ENCODE measurements around the gene SFXN5.

SFXN5 gene

DNA sequence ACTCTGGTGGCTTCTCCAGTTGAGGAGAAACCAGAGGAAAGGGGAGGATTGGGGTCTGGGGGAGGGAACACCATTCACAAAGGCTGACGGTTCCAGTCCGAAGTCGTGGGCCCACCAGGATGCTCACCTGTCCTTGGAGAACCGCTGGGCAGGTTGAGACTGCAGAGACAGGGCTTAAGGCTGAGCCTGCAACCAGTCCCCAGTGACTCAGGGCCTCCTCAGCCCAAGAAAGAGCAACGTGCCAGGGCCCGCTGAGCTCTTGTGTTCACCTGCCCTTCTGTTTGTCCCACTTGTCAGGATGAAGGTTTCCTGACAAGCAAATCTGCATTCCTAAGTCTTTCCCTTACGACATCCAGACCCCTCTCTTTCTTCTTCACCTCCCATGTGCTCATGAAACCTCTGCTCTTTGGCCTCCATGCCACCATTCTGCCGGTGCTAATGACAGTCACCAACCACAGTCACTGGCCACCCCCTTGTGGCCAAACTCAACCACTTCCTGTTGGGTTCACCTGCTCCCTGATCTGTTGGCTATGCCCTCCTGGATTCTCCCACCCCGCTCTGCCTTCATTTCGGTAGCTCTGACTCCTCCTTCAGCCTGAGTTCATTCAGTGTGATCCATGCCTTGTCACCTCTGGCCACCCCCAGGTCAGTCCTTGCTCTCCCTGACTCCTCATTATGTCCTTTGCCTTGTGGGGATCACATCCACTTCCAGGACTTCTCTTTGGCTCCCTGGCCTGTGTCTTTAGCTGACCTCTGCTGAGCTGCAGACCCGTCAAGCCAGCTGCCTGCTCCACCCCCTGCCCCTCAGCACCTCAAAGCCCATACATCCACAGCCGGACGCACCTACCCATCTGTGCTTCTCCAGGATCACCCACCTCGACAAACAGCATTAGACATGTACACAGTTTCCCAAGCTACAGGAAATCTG, 136.6 kb downstream of the SFXN5 start:
- H3K9ac ChIP-seq (ENCODE audit: low read depth, low read length): no peak overlapping the region
- H3K9me3 ChIP-seq (ENCODE audit: control insufficient read depth, insufficient read depth, low read length): no peaks in the 10 kb centered on the region; the same call in 1 of the 2 replicates
- no peaks in the 10 kb centered on the region; the same call in 1 of the 2 replicates for H3K4me1 ChIP-seq (ENCODE audit: insufficient read depth, low read length)
- no peaks in the 10 kb centered on the region for H3K36me3 ChIP-seq (ENCODE audit: insufficient read depth, low read length)

DNA sequence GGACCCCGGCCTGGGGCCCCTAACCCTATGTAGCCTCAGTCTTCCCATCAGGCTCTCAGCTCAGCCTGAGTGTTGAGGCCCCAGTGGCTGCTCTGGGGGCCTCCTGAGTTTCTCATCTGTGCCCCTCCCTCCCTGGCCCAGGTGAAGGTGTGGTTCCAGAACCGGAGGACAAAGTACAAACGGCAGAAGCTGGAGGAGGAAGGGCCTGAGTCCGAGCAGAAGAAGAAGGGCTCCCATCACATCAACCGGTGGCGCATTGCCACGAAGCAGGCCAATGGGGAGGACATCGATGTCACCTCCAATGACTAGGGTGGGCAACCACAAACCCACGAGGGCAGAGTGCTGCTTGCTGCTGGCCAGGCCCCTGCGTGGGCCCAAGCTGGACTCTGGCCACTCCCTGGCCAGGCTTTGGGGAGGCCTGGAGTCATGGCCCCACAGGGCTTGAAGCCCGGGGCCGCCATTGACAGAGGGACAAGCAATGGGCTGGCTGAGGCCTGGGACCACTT, 137.8 kb downstream of the SFXN5 start:
- Histone ChIP-seq H3K9me3 (ENCODE audit: control insufficient read depth, insufficient read depth, low read length) (no peaks in the 10 kb centered on the region; the same call in 1 of the 2 replicates), H3K9ac (ENCODE audit: low read depth, low read length) (no peak overlapping the region), H3K36me3 (ENCODE audit: insufficient read depth, low read length) (no peaks in the 10 kb centered on the region), H3K4me1 (ENCODE audit: insufficient read depth, low read length) (no peaks in the 10 kb centered on the region)

DNA sequence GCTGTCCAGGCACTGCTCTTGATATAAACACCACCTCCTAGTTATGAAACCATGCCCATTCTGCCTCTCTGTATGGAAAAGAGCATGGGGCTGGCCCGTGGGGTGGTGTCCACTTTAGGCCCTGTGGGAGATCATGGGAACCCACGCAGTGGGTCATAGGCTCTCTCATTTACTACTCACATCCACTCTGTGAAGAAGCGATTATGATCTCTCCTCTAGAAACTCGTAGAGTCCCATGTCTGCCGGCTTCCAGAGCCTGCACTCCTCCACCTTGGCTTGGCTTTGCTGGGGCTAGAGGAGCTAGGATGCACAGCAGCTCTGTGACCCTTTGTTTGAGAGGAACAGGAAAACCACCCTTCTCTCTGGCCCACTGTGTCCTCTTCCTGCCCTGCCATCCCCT, 138.3 kb downstream of the SFXN5 start:
- no peak overlapping the region for H3K9ac ChIP-seq (ENCODE audit: low read depth, low read length)

DNA sequence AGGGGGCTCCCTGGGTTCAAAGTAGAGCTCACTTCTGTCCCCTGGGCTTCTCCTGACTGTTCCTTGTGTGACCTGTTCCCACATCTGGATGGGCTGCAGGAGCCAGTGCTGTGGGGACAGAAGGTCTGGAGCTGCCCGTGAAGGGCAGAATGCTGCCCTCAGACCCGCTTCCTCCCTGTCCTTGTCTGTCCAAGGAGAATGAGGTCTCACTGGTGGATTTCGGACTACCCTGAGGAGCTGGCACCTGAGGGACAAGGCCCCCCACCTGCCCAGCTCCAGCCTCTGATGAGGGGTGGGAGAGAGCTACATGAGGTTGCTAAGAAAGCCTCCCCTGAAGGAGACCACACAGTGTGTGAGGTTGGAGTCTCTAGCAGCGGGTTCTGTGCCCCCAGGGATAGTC, 138.7 kb downstream of the SFXN5 start:
- no peaks in the 10 kb centered on the region for H3K36me3 ChIP-seq (ENCODE audit: insufficient read depth, low read length)

More for the DNA sequence above, 138.3 kb downstream of the SFXN5 start:
- no peaks in the 10 kb centered on the region; the same call in 1 of the 2 replicates for H3K9me3 ChIP-seq (ENCODE audit: control insufficient read depth, insufficient read depth, low read length)
- no peaks in the 10 kb centered on the region for H3K4me1 ChIP-seq (ENCODE audit: insufficient read depth, low read length)
- no peaks in the 10 kb centered on the region for H3K36me3 ChIP-seq (ENCODE audit: insufficient read depth, low read length)

DNA sequence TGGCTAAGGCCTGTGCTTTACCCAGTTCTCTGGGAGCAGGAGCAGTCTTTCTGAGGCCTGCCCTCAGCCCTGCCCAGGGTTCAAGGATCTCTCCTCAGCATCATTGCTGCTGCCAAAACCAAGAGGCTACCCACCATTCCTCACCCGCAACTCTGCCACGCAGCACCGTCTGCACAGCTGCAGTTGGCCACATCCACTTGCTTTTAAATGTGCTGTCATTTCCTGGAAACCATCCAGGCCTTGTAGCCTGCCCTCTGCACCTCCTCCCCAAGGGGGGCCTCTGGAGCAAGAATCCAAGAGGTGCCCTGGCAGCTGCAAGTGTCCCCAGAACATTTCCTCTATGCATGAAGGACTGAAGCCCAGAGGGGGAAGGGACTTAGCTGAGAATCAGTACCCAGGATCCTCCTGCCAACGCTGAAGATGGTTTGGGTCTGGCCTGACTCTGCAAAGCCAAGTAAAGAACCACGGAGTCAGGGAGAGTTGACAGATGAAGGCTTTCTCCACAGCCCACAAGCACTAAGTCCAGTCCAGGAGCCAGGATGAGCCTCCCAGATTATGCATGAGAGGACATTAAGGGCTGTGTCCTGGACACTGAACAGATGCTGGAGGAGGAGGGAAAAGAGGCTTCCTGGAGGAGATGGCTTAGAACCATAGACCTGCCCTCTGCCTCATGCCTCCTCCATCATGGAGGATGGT, 139.3 kb downstream of the SFXN5 start:
- no peaks in the 10 kb centered on the region for H3K36me3 ChIP-seq (ENCODE audit: insufficient read depth, low read length)
- no peaks in the 10 kb centered on the region for H3K4me1 ChIP-seq (ENCODE audit: insufficient read depth, low read length)
- H3K9me3 ChIP-seq (ENCODE audit: control insufficient read depth, insufficient read depth, low read length): no peaks in the 10 kb centered on the region; the same call in 1 of the 2 replicates
- no peak overlapping the region for H3K9ac ChIP-seq (ENCODE audit: low read depth, low read length)

More for the DNA sequence above, 138.7 kb downstream of the SFXN5 start:
- H3K9ac ChIP-seq (ENCODE audit: low read depth, low read length): no peak overlapping the region
- no peaks in the 10 kb centered on the region for H3K4me1 ChIP-seq (ENCODE audit: insufficient read depth, low read length)
- H3K9me3 ChIP-seq (ENCODE audit: control insufficient read depth, insufficient read depth, low read length): no peaks in the 10 kb centered on the region; the same call in 1 of the 2 replicates

DNA sequence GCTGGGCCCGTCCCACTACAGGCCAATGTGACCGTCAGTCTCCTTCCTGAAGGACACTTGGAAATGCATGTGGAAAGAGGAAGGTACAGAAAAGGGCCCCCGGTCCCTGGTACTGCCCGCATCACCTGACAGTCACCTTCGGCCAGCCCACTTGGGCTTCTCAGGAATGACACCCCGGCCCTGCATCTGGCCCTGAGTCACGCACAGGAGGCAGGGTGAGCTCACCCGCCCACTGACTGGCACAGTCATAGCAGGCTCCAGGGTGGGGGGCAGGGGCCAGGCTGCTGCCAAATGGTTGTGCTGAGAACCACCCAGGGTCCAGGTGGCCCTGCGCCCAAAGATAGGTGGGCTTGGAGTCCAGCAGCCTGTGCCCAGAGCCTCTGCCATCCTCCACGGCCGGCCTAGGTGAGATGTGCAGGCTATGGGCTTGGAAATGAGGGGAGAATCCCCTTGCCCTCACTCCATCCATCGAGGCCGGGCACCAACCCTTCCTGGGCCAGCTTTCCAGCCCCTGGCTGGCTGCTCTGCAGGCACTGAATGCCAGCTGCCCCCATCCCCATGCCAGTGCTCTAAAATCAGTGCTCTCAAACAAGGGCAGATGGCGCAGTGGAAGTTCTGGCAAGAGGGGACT, 140.1 kb downstream of the SFXN5 start:
- Histone ChIP-seq H3K36me3 (ENCODE audit: insufficient read depth, low read length) (no peaks in the 10 kb centered on the region), H3K9ac (ENCODE audit: low read depth, low read length) (no peak overlapping the region), H3K4me1 (ENCODE audit: insufficient read depth, low read length) (no peaks in the 10 kb centered on the region), H3K9me3 (ENCODE audit: control insufficient read depth, insufficient read depth, low read length) (no peaks in the 10 kb centered on the region; the same call in 1 of the 2 replicates)

DNA sequence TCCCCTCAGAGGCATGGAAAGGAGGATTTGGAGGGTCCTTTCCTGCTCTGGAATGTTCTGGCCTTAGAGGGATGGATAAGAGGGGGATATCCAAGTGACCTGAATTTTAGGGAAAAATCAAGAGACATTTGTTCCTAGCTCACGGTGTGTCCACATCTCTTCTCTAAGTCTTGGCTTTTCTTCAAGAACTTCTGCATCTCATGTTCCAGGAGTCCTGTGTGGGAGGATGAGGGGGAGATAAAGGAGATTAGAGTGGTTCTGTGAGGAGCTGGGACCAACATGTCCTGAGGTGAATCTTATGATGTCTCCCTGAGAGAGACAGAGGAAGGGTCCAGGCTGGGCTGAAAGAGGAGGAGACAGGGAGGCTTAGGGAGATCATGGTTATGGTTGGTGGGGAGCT, 142.5 kb downstream of the SFXN5 start:
- H3K9me3 ChIP-seq (ENCODE audit: control insufficient read depth, insufficient read depth, low read length): no peaks in the 10 kb centered on the region; the same call in 1 of the 2 replicates
- no peak overlapping the region for H3K9ac ChIP-seq (ENCODE audit: low read depth, low read length)
- no peaks in the 10 kb centered on the region; the same call in 1 of the 2 replicates for H3K4me1 ChIP-seq (ENCODE audit: insufficient read depth, low read length)
- H3K36me3 ChIP-seq (ENCODE audit: insufficient read depth, low read length): no peaks in the 10 kb centered on the region

DNA sequence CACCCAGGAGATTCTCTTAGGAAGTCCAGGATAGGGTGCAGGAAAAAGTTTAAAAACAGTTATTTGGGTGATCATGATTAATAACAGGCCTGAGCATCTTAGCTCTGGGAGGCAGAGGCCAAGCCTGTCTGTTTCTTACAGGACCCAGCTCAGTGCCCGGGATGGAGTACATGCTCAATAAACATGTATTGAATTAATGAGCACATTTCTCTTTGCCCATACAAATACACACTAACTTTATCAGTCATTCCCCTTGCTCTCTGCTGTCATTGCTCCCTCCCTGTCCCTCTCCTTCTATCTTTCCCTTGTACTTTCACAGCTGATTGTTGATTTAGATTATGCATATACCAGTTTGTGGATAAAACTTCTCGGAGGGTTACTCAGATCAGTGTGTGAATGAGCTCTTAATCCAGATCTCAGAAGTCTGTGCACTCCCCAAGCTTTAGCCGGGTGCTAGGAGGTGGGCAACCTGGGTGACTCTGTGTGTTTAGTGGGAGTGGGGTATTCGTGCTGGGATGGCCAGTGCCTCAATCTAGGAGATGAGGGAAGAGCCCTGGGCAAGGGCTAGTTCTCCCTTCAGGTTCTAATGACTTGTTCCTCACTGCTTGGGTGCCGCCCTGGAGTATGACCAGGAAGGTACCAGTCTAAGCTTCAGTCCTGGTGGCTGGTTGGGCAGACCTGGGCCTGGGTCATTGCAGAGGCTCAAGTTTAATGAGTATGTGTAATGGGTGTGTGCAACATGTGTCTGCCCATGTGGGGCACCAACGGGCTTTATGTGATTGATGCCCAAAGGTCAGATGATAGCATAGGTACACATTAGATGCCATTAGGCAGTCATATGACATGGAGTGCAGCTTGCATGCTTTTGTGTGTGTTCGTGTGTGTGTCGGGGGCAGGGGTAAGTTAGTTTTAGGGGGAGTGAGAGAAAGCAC, 143.6 kb downstream of the SFXN5 start:
- no peak overlapping the region for H3K9ac ChIP-seq (ENCODE audit: low read depth, low read length)
- H3K4me1 ChIP-seq (ENCODE audit: insufficient read depth, low read length): no peaks in the 10 kb centered on the region; the same call in 1 of the 2 replicates
- no peaks in the 10 kb centered on the region; the same call in 1 of the 2 replicates for H3K9me3 ChIP-seq (ENCODE audit: control insufficient read depth, insufficient read depth, low read length)
- H3K36me3 ChIP-seq (ENCODE audit: insufficient read depth, low read length): no peaks in the 10 kb centered on the region

DNA sequence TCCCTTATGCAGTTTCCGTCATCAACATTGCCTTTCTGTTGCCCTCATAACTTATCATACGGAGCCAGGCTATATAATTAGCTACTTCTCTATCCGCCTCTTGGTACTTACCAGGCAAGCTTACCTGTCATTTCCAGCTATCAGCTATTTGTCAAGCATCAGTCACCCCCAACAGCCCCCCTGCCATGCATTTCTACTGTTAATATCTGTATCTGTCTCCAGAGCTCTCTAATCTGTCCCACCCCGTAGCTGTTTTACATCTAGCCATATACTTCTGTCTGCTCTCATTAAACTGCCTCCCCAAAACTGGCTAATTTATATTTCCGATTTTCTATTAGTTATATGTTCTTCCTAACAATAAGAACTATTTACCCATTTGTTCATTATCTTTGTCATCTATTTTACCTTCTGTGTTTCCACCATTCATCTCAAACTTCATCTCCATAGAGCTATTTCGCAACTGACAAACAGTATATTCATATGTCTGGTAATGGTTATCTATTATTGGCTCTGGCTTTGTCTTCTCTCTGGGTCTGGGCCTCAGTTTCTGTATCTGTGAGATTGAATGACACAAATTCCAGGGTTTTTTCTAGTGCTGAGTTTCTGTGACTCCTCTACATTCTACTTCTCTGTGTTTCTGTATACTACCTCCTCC, 144.6 kb downstream of the SFXN5 start:
- Histone ChIP-seq H3K4me1 (ENCODE audit: insufficient read depth, low read length) (no peaks in the 10 kb centered on the region; the same call in 1 of the 2 replicates), H3K9me3 (ENCODE audit: control insufficient read depth, insufficient read depth, low read length) (no peaks in the 10 kb centered on the region; the same call in 1 of the 2 replicates), H3K9ac (ENCODE audit: low read depth, low read length) (no peak overlapping the region), H3K36me3 (ENCODE audit: insufficient read depth, low read length) (no peaks in the 10 kb centered on the region)

DNA sequence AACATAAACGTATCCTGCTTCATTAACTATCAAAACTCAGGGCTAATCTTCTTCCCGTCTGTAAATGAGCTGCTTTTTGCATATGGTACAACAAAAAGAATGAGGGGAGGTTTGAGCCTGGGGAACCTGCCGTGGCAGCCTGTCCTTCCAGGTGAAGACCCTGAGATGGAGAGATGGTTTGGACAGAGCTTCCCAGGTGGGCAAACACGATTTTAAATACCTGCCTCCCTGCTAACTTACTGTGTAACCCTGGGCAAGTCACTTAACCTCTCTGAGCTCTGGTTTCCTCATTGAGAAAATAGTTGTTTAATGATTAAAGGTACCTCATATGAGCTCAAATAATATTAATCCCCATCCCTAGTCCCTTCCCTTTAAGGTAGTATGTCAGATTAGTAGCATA, 145.1 kb downstream of the SFXN5 start:
- Histone ChIP-seq H3K36me3 (ENCODE audit: insufficient read depth, low read length) (no peaks in the 10 kb centered on the region), H3K9ac (ENCODE audit: low read depth, low read length) (no peak overlapping the region), H3K9me3 (ENCODE audit: control insufficient read depth, insufficient read depth, low read length) (no peaks in the 10 kb centered on the region; the same call in 1 of the 2 replicates), H3K4me1 (ENCODE audit: insufficient read depth, low read length) (no peaks in the 10 kb centered on the region; the same call in 1 of the 2 replicates)

DNA sequence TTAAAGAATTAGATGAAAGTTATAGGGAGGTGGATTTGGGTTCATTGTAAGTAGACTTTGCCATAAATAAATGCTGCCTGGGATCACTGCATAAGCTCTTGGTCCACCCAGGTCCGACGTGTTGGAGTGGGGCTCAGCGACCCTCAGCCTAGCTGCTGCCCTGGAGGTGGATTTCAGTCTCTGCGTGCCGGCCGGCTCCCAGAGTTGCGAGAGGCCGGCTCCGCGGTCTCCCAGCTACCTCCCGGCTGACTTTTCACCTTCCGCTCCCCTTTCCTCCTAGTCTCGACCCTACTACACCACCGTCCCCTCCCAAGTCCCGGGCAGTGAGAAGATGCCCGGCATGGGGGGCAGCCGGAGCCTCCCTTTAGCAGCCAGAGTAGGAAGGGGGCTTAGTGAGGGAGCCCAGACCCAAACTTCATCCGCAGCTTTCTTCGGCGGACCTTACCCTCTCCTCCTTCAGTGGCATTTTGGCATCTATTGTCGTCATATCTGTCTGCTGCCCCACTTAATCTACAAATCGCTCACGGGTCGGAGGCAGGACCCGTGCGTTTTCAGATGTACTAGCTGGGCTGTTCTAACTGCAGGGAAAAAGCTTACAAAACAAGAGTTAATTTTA, 146.1 kb downstream of the SFXN5 start:
- Histone ChIP-seq H3K9ac (ENCODE audit: low read depth, low read length) (no peak overlapping the region), H3K4me1 (ENCODE audit: insufficient read depth, low read length) (no peaks in the 10 kb centered on the region; the same call in 1 of the 2 replicates)

DNA sequence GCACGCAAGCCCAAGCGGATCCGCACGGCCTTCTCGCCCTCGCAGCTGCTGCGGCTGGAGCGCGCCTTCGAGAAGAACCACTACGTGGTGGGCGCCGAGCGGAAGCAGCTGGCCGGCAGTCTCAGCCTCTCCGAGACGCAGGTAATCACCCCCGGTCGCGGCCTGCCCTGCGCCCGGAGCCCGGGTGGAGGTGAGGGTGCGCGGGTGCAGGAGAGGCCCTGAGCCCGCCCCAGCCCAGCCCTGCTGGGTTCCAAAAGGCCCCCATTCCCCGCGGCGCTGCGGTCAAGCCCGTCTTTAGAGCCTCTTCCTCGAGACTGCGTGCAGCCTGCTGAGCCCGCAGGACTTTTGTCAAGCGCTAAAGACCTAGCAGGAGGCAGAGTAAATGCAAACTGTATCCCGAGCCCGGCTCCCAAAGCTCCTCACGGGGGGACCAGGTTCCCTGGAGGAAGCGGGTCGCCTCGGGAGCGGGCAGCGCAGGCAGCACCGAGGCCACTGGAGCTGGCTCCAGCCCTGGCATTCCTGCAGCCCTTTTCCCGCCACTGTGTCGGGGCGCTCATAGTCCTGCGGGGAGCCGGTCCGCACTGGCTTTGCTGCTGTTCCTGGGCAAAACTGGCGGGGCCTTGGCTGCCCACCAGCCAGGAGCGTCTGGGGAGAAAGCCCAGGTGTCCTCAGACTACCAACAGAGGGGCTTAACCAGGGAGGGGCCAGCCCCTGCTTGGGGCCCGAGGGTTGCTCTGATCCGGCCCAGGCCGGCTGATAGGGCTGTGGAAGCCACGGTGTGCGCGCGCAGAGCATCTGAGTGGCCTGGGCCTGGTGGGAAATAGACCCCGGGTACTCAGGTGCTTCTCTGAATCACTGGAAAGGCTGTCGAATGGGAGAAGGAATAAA, 146.9 kb downstream of the SFXN5 start:
- H3K4me1 ChIP-seq (ENCODE audit: insufficient read depth, low read length): peaks cover 3% of the 10 kb centered on the region; the same call in 1 of the 2 replicates
- H3K9ac ChIP-seq (ENCODE audit: low read depth, low read length): peak overlapping the region; percentile 46; the same call in 1 of the 2 replicates
- no peaks in the 10 kb centered on the region for H3K36me3 ChIP-seq (ENCODE audit: insufficient read depth, low read length)
- no peaks in the 10 kb centered on the region for H3K9me3 ChIP-seq (ENCODE audit: control insufficient read depth, insufficient read depth, low read length)

More for the DNA sequence above, 146.1 kb downstream of the SFXN5 start:
- H3K36me3 ChIP-seq (ENCODE audit: insufficient read depth, low read length): no peaks in the 10 kb centered on the region
- no peaks in the 10 kb centered on the region; the same call in 1 of the 2 replicates for H3K9me3 ChIP-seq (ENCODE audit: control insufficient read depth, insufficient read depth, low read length)

All from ES-I3 (cell line).